Liver (tissue), 9 donors: Measurements from ENCODE around the gene TBX2. TPM values are rescaled to one million over a fixed set of nuclear protein-coding genes. Genes with fewer than 3 reads are reported as not detected.

Experiments
- DNase-seq: peaks from one replicate; pipeline ENCODE4 v3.0.0-alpha.2; 2017; ENCODE audit warnings: low spot score
- H3K27ac ChIP-seq, 2 donors: one replicate each; pipeline ENCODE4 v1.7.0; 2013; ENCODE audit warnings: inconsistent platforms in 2 of 2, low read length in 2 of 2, control low read depth in 1 of 2, low read depth in 1 of 2, mild to moderate bottlenecking in 1 of 2
- H3K27me3 ChIP-seq, 4 donors: one replicate each; pipeline versions ENCODE4 v1.6.1 to v1.7.0; 2013; ENCODE audit warnings: low read length in 3 of 4, inconsistent platforms in 1 of 4, mild to moderate bottlenecking in 1 of 4, moderate library complexity in 1 of 4; ENCODE audit not compliant: control insufficient read depth in 4 of 4, insufficient read depth in 4 of 4
- H3K36me3 ChIP-seq, 4 donors: one replicate each; pipeline versions ENCODE4 v1.6.1 to v1.7.0; 2013; ENCODE audit warnings: low read length in 3 of 4, mild to moderate bottlenecking in 3 of 4, low read depth in 1 of 4, moderate library complexity in 1 of 4; ENCODE audit not compliant: control insufficient read depth in 4 of 4, insufficient read depth in 3 of 4
- H3K4me1 ChIP-seq, 4 donors: one replicate each; pipeline versions ENCODE4 v1.6.1 to v1.7.0; 2013; ENCODE audit warnings: low read length in 3 of 4, mild to moderate bottlenecking in 3 of 4, moderate library complexity in 1 of 4; ENCODE audit not compliant: control insufficient read depth in 4 of 4, insufficient read depth in 4 of 4
- H3K4me3 ChIP-seq, 3 donors: one replicate each; pipeline versions ENCODE4 v1.6.1 to v1.7.0; 2013; ENCODE audit warnings: low read length in 3 of 3, control low read depth in 1 of 3, low read depth in 1 of 3, mild to moderate bottlenecking in 1 of 3
- H3K9ac ChIP-seq, 2 donors: one replicate each; pipeline ENCODE4 v1.7.0; 2013; ENCODE audit warnings: low read length in 2 of 2, mild to moderate bottlenecking in 2 of 2, moderate library complexity in 2 of 2, control low read depth in 1 of 2, low read depth in 1 of 2
- H3K9me3 ChIP-seq, 4 donors: one replicate each; pipeline versions ENCODE4 v1.6.1 to v1.7.0; 2013; ENCODE audit warnings: low read length in 3 of 4; ENCODE audit not compliant: control insufficient read depth in 4 of 4
- EGR1 ChIP-seq, 2 donors: IDR thresholded peaks; 2 replicates each; pipeline ENCODE4 v1.6.1; 2016 to 2018; ENCODE audit warnings: antibody characterized with exemption in 2 of 2, low read depth in 2 of 2
- FOXA1 ChIP-seq: IDR thresholded peaks from 2 replicates; pipeline ENCODE4 v1.6.1; 2016; ENCODE audit warnings: antibody characterized with exemption
- FOXA2 ChIP-seq: IDR thresholded peaks from 2 replicates; pipeline ENCODE4 v1.6.1; 2016; ENCODE audit warnings: antibody characterized with exemption
- GABPA ChIP-seq, 2 donors: IDR thresholded peaks in 1 of 2; conservative IDR thresholded peaks in 1 of 2; 2 replicates each; pipeline ENCODE4 v1.6.1; 2016; ENCODE audit warnings: antibody characterized with exemption in 2 of 2, mild to moderate bottlenecking in 1 of 2, moderate library complexity in 1 of 2
- HNF4A ChIP-seq, 2 donors: conservative IDR thresholded peaks; 2 replicates each; pipeline ENCODE4 v1.6.1; 2016; ENCODE audit warnings: antibody characterized with exemption in 2 of 2, mild to moderate bottlenecking in 2 of 2
- HNF4G ChIP-seq: IDR thresholded peaks from 2 replicates; pipeline ENCODE4 v1.6.1; 2016; ENCODE audit warnings: antibody characterized with exemption
- JUND ChIP-seq, 2 donors: IDR thresholded peaks; 2 replicates each; pipeline ENCODE4 v1.6.1; 2016; ENCODE audit warnings: antibody characterized with exemption in 2 of 2
- NR2F2 ChIP-seq: IDR thresholded peaks from 2 replicates; pipeline ENCODE4 v1.6.1; 2016; ENCODE audit warnings: antibody characterized with exemption
- RAD21 ChIP-seq, 2 donors: IDR thresholded peaks; 2 replicates each; pipeline ENCODE4 v1.6.1; 2016; ENCODE audit warnings: antibody characterized with exemption in 2 of 2, mild to moderate bottlenecking in 2 of 2
- RXRA ChIP-seq, 2 donors: IDR thresholded peaks; 2 replicates each; pipeline ENCODE4 v1.6.1; 2017 to 2018; ENCODE audit warnings: antibody characterized with exemption in 2 of 2, mild to moderate bottlenecking in 1 of 2
- TAF1 ChIP-seq: conservative IDR thresholded peaks from 2 replicates; pipeline ENCODE4 v1.6.1; 2016; ENCODE audit warnings: antibody characterized with exemption, mild to moderate bottlenecking
- YY1 ChIP-seq: IDR thresholded peaks from 2 replicates; pipeline ENCODE4 v1.6.1; 2016; ENCODE audit warnings: antibody characterized with exemption, mild to moderate bottlenecking
- WGBS: extraction: QIAGEN DNeasy Blood & Tissue Kit; methylation state at CpG from one replicate; pipeline ENCODE4 v1.1.7; 2013; 5-methylcytosine and 5-hydroxymethylcytosine counted together
- polyA plus RNA-seq, 2 donors: library from polyadenylated mRNA; stranded (reverse) in 1 of 2; unstranded in 1 of 2; fragments of 200-250 nt in 1 of 2; fragments of >200 nt in 1 of 2; fragmentation: Nextera tagmentation in 1 of 2; extraction: Ambion mirVana in 1 of 2; gene quantifications; one replicate each; pipeline versions ENCODE4 v1.2.1 to v1.2.3, GENCODE V29; 2013 to 2015
- total RNA-seq, 2 donors: library from RNA; depleted of rRNA; stranded (reverse); fragments of >200 nt; gene quantifications; one replicate each; pipeline ENCODE4 v1.2.3, GENCODE V29; 2014
- TF ChIP-seq, protein P1 (sequence below): IDR thresholded peaks from 2 replicates; pipeline ENCODE4 v1.6.1; 2016; ENCODE audit warnings: antibody characterized with exemption
- TF ChIP-seq, protein P2 (sequence below): IDR thresholded peaks from 2 replicates; pipeline ENCODE4 v1.6.1; 2016; ENCODE audit warnings: antibody characterized with exemption, mild to moderate bottlenecking
- TF ChIP-seq, protein P3 (sequence below): IDR thresholded peaks from 2 replicates; pipeline ENCODE4 v1.6.1; 2016; ENCODE audit warnings: antibody characterized with exemption
- TF ChIP-seq, protein P4 (sequence below): IDR thresholded peaks from 2 replicates; pipeline ENCODE4 v1.6.1; 2016; ENCODE audit warnings: antibody characterized with exemption
- TF ChIP-seq, protein P5 (sequence below): fragments of 150-350 bp; IDR thresholded peaks from 2 replicates; pipeline ENCODE4 v1.5.1; 2017; ENCODE audit warnings: improper control_type of control experiment, low read depth, low read length; ENCODE audit not compliant: missing input control
- donor health status: healthy.
- donor health status: healthy.
- donor health status: healthy.
- donor health status: healthy.
- donor health status: healthy.

Gene TBX2
- total and polyA plus RNA-seq, 4 donors: 0.85 to 3.1 (median 2.5) TPM

DNA sequence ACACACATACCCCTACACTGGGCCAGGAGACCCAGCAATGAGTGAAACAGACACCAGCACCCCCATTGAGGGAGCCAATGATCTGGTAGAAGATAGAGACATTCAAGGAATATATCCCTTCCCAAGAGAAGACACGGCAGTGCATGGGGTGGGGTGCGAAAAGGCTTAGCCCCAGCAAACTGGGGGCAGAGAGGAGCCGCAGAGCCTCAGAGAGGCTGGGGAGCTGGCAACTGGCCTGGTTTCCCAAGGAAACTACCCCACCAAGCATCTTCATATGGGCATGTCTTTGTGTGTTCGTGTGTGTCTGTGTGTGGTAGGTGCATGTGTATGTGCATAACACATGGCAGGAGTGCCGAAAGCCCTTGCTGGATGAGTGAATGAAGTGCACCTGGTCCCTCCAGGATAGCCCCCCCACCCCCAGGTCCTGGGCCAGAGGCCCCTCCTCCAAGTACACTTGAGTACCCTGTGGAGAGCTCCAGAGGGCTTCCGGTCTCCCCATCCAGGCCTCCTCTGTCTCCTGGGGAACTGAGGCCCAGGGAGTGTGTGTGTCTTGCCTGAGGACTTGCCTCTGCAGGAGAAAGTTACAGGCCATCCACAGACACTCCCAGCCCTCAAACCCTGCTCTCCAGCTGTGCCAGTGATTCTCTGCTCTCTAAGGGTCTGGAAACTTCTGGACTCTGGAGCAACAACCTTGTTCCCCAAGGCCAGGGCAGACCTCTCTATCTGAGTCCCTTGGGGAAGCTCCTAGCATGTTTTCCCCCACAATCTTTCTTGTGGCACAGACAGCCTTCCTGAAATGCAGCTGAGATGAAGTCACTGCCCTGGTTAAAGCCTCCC, 15.9 kb downstream of the TBX2 start:
- Histone ChIP-seq H3K4me1 (peaks cover 7 to 36% (median 20%) of the 10 kb centered on the region in 4 donors), H3K9me3 (no peaks in the 10 kb centered on the region), H3K4me3 (no peak overlapping the region), H3K9ac (no peak overlapping the region), H3K27me3 (peaks cover 0 to 5% (median 0%) of the 10 kb centered on the region in 4 donors), H3K36me3 (no peaks in the 10 kb centered on the region), H3K27ac (no peak overlapping the region)
- TF ChIP-seq YY1 (no peak), HNF4A (conservative IDR thresholded peaks at IDR 0.05) (no peak), FOXA2 (no peak), RXRA (IDR thresholded peaks at IDR 0.05) (no peak), JUND (IDR thresholded peaks at IDR 0.05) (no peak), EGR1 (IDR thresholded peaks at IDR 0.05; ENCODE audit: low read depth in 2 of 2) (no peak), FOXA1 (no peak), TAF1 (no peak), NR2F2 (no peak), HNF4G (no peak), RAD21 (IDR thresholded peaks at IDR 0.05) (no peak)
- TF ChIP-seq, protein P1, sequence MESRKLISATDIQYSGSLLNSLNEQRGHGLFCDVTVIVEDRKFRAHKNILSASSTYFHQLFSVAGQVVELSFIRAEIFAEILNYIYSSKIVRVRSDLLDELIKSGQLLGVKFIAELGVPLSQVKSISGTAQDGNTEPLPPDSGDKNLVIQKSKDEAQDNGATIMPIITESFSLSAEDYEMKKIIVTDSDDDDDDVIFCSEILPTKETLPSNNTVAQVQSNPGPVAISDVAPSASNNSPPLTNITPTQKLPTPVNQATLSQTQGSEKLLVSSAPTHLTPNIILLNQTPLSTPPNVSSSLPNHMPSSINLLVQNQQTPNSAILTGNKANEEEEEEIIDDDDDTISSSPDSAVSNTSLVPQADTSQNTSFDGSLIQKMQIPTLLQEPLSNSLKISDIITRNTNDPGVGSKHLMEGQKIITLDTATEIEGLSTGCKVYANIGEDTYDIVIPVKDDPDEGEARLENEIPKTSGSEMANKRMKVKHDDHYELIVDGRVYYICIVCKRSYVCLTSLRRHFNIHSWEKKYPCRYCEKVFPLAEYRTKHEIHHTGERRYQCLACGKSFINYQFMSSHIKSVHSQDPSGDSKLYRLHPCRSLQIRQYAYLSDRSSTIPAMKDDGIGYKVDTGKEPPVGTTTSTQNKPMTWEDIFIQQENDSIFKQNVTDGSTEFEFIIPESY: no peak
- TF ChIP-seq, protein P2, sequence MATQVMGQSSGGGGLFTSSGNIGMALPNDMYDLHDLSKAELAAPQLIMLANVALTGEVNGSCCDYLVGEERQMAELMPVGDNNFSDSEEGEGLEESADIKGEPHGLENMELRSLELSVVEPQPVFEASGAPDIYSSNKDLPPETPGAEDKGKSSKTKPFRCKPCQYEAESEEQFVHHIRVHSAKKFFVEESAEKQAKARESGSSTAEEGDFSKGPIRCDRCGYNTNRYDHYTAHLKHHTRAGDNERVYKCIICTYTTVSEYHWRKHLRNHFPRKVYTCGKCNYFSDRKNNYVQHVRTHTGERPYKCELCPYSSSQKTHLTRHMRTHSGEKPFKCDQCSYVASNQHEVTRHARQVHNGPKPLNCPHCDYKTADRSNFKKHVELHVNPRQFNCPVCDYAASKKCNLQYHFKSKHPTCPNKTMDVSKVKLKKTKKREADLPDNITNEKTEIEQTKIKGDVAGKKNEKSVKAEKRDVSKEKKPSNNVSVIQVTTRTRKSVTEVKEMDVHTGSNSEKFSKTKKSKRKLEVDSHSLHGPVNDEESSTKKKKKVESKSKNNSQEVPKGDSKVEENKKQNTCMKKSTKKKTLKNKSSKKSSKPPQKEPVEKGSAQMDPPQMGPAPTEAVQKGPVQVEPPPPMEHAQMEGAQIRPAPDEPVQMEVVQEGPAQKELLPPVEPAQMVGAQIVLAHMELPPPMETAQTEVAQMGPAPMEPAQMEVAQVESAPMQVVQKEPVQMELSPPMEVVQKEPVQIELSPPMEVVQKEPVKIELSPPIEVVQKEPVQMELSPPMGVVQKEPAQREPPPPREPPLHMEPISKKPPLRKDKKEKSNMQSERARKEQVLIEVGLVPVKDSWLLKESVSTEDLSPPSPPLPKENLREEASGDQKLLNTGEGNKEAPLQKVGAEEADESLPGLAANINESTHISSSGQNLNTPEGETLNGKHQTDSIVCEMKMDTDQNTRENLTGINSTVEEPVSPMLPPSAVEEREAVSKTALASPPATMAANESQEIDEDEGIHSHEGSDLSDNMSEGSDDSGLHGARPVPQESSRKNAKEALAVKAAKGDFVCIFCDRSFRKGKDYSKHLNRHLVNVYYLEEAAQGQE: no peak
- TF ChIP-seq, protein P3, sequence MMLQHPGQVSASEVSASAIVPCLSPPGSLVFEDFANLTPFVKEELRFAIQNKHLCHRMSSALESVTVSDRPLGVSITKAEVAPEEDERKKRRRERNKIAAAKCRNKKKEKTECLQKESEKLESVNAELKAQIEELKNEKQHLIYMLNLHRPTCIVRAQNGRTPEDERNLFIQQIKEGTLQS: no peak
- TF ChIP-seq, protein P4, sequence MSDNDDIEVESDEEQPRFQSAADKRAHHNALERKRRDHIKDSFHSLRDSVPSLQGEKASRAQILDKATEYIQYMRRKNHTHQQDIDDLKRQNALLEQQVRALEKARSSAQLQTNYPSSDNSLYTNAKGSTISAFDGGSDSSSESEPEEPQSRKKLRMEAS: no peak
- DNase-seq: no peak
- 95% methylated on average over 6 of the region's 6 CpGs for WGBS

DNA sequence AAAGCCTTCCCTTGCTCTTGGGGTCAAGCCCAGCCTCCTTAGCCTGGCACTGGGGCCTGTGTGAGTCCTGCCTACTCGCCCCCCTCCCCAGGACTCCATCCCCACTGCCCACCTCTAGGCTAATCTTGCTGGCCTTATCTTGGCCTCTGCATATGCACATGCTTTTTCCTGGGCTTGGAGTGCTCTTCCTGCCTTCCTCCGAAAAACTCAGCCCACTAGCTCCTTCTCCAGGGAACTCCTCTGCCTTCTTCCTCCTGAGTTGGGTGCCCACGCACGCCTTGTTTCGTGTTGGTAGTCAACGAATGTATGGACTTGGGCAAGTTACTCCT, 16.5 kb downstream of the TBX2 start:
- no peak for DNase-seq
- Histone ChIP-seq H3K9ac (no peak overlapping the region), H3K4me1 (peaks cover 2 to 30% (median 16%) of the 10 kb centered on the region in 4 donors), H3K9me3 (no peaks in the 10 kb centered on the region), H3K4me3 (no peak overlapping the region), H3K27ac (no peak overlapping the region), H3K36me3 (no peaks in the 10 kb centered on the region), H3K27me3 (peaks cover 0 to 5% (median 0%) of the 10 kb centered on the region in 4 donors)
- WGBS: 79% methylated on average over 6 of the region's 6 CpGs
- TF ChIP-seq EGR1 (IDR thresholded peaks at IDR 0.05; ENCODE audit: low read depth in 2 of 2) (no peak), HNF4G (no peak), JUND (IDR thresholded peaks at IDR 0.05) (no peak), RAD21 (IDR thresholded peaks at IDR 0.05) (no peak), FOXA2 (no peak), GABPA (IDR thresholded peaks at IDR 0.05 in 1 of 2, conservative IDR thresholded peaks at IDR 0.05 in 1 of 2) (no peak), TAF1 (no peak)
- TF ChIP-seq, protein P4: no peak
- TF ChIP-seq, protein P5, sequence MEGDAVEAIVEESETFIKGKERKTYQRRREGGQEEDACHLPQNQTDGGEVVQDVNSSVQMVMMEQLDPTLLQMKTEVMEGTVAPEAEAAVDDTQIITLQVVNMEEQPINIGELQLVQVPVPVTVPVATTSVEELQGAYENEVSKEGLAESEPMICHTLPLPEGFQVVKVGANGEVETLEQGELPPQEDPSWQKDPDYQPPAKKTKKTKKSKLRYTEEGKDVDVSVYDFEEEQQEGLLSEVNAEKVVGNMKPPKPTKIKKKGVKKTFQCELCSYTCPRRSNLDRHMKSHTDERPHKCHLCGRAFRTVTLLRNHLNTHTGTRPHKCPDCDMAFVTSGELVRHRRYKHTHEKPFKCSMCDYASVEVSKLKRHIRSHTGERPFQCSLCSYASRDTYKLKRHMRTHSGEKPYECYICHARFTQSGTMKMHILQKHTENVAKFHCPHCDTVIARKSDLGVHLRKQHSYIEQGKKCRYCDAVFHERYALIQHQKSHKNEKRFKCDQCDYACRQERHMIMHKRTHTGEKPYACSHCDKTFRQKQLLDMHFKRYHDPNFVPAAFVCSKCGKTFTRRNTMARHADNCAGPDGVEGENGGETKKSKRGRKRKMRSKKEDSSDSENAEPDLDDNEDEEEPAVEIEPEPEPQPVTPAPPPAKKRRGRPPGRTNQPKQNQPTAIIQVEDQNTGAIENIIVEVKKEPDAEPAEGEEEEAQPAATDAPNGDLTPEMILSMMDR: no peak
